Cardiac muscle cell (in vitro differentiated cells and primary cell): ENCODE measurements around the gene SIGLEC1. TPM values are rescaled to one million over a fixed set of nuclear protein-coding genes. Genes with fewer than 3 reads are reported as not detected.

Experiments used
- DNase-seq, 2 donors: peaks; one replicate each; pipeline versions ENCODE4 v3.0.0 to v3.0.0-alpha.2; 2010 to 2017; ENCODE audit warnings: low read depth in 1 of 2, low spot score in 1 of 2
- H3K27ac ChIP-seq: fragments of 200-600 bp; sonication (generic); 2 replicates; pipeline ENCODE4 v1.5.1; 2016
- H3K27me3 ChIP-seq: fragments of 200-600 bp; sonication (generic); 2 replicates; pipeline ENCODE4 v1.6.0; 2016; ENCODE audit warnings: control low read depth
- H3K36me3 ChIP-seq: fragments of 200-600 bp; sonication (generic); 2 replicates; pipeline ENCODE4 v1.5.1; 2016; ENCODE audit warnings: control low read depth
- H3K4me1 ChIP-seq: fragments of 200-600 bp; sonication (generic); 2 replicates; pipeline ENCODE4 v1.8.1; 2017; ENCODE audit warnings: low read depth, mild to moderate bottlenecking, mixed run types
- H3K4me3 ChIP-seq: fragments of 200-600 bp; sonication (generic); 2 replicates; pipeline ENCODE4 v1.5.1; 2016; ENCODE audit warnings: mild to moderate bottlenecking
- H3K9me3 ChIP-seq: fragments of 200-600 bp; sonication (generic); 2 replicates; pipeline ENCODE4 v1.5.1; 2017; ENCODE audit warnings: low read depth, mild to moderate bottlenecking, control low read depth
- polyA plus RNA-seq: library from polyadenylated mRNA; unstranded; fragments of >200 nt; fragmentation: Nextera tagmentation; extraction: Ambion mirVana; gene quantifications from 2 replicates; pipeline ENCODE4 v1.2.1, GENCODE V29; 2016
- total RNA-seq: library from RNA; depleted of rRNA; stranded (reverse); fragments of >200 nt; gene quantifications from 2 replicates; pipeline ENCODE4 v1.2.3, GENCODE V29; 2016
- TF ChIP-seq, protein P1 (sequence below): IDR thresholded peaks from 2 replicates; pipeline ENCODE4 v1.5.1; 2012; ENCODE audit warnings: low read depth, mild to moderate bottlenecking, low read length

SIGLEC1 gene
- total and polyA plus RNA-seq, 2 experiments from 2014 or later, result not detected

- Histone ChIP-seq H3K9me3 (no peaks in the 10 kb centered on the region), H3K4me3 (no peak overlapping the region), H3K27ac (no peak overlapping the region), H3K4me1 (no peaks in the 10 kb centered on the region), H3K27me3 (peaks cover 2% of the 10 kb centered on the region), H3K36me3 (no peaks in the 10 kb centered on the region)
- TF ChIP-seq, protein P1, sequence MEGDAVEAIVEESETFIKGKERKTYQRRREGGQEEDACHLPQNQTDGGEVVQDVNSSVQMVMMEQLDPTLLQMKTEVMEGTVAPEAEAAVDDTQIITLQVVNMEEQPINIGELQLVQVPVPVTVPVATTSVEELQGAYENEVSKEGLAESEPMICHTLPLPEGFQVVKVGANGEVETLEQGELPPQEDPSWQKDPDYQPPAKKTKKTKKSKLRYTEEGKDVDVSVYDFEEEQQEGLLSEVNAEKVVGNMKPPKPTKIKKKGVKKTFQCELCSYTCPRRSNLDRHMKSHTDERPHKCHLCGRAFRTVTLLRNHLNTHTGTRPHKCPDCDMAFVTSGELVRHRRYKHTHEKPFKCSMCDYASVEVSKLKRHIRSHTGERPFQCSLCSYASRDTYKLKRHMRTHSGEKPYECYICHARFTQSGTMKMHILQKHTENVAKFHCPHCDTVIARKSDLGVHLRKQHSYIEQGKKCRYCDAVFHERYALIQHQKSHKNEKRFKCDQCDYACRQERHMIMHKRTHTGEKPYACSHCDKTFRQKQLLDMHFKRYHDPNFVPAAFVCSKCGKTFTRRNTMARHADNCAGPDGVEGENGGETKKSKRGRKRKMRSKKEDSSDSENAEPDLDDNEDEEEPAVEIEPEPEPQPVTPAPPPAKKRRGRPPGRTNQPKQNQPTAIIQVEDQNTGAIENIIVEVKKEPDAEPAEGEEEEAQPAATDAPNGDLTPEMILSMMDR, result no peak
- DNase-seq, result no peak
Observed at GRCh38 chr20:3739054-3739925, 26.9 kb upstream of the SIGLEC1 start.

DNA sequence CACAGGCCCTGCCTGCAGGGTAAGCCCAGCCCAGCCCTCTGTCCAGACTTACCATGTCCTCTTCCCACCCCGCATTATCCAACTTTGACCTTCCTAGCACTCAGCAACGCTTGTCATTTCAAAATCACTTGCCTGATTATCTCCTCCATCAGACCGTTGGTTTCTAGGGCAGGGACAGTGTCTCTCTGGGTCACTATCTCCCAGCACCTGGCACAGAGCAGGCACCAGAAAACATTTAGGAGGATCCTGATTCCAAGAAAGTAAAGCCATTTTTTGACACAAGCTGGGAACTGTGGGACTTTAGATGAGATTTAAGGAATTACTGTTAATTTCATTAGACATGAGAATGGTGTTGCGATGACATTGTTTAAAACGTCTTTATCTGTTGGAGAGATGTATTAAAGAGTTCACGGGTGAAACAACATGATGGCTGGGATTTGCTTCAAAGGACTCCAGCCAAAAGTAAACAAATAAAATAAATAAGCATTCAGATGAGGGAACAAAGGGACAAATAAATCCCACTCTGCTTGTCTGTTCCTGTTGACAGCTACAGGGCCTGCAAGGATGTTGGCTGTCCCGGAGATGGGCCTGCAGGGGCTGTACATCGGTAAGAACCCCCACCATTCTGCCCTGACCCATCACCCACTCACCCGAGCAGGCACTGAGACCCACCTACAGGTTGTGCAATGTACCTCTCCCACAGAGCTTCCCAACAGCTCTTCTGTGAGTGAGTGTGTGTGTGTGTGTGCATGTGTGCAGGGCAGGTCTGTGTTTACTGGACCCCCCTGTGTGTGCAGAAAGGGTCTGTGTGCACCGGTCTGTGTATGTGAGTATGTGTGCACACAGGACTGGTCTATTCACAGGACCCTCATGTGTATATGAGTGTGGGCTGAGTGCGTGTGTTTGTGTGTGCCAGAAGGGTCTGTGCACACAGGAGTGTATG, 26.0 kb upstream of the SIGLEC1 start:
- Histone ChIP-seq H3K9me3 (no peaks in the 10 kb centered on the region), H3K36me3 (no peaks in the 10 kb centered on the region), H3K27me3 (no peaks in the 10 kb centered on the region), H3K27ac (no peak overlapping the region), H3K4me1 (no peaks in the 10 kb centered on the region), H3K4me3 (no peak overlapping the region)
- TF ChIP-seq, protein P1, result no peak
- no peak for DNase-seq

- no peak for DNase-seq
- no peaks in the 10 kb centered on the region for H3K36me3 ChIP-seq
- no peaks in the 10 kb centered on the region for H3K9me3 ChIP-seq
- H3K4me3 ChIP-seq, result no peak overlapping the region
- peaks cover 14% of the 10 kb centered on the region for H3K27me3 ChIP-seq
- no peaks in the 10 kb centered on the region for H3K4me1 ChIP-seq
- TF ChIP-seq, protein P1, result no peak
- no peak overlapping the region for H3K27ac ChIP-seq
Observed at GRCh38 chr20:3735768-3736167, 23.4 kb upstream of the SIGLEC1 start.

GRCh38 chr20:3734111-3734843, 21.9 kb upstream of the SIGLEC1 start:
- Histone ChIP-seq H3K27me3 (peaks cover 20% of the 10 kb centered on the region), H3K4me1 (no peaks in the 10 kb centered on the region), H3K36me3 (no peaks in the 10 kb centered on the region), H3K4me3 (no peak overlapping the region), H3K9me3 (no peaks in the 10 kb centered on the region), H3K27ac (no peak overlapping the region)
- no peak for DNase-seq
- TF ChIP-seq, protein P1, result no peak
